OCI-LY7 (cell line): ENCODE data around the gene TMEM35B.

Experiments used
- CTCF ChIP-seq: fragments of 200-600 bp; sonication (generic); conservative IDR thresholded peaks from 2 replicates; pipeline ENCODE4 v1.5.1; 2014; ENCODE audit warnings: mild to moderate bottlenecking, antibody characterized with exemption, low read length, moderate library complexity, mixed read lengths
- EZH2phosphoT487 ChIP-seq: fragments of 200-600 bp; sonication (generic); IDR thresholded peaks from 2 replicates; pipeline ENCODE4 v1.6.1; 2018; ENCODE audit warnings: low read depth, borderline replicate concordance, mild to moderate bottlenecking, mixed run types, antibody characterized with exemption, low read length, moderate library complexity, mixed read lengths

- TF ChIP-seq CTCF (no peak), EZH2phosphoT487 (no peak)
Measured at GRCh38 chr1:35001743-35002142, 16.6 kb upstream of the TMEM35B start.
